HTERT RPE-1 (cell line): Measurements from ENCODE around the gene ANXA8.
"Not testable (repeated sequence)": the region's sequence is repeated elsewhere in the genome, so short reads cannot be mapped to it uniquely, and the experiment has no call there.

ENCODE experiments used
- in situ Hi-C: fragments of 300-500 bp; cut with MboI; formaldehyde crosslinking; loops from 4 replicates; pipeline ENCODE4 v1.14.3; 2020; ENCODE audit warnings: low sequenced_read_pairs

The ANXA8 gene

DNA sequence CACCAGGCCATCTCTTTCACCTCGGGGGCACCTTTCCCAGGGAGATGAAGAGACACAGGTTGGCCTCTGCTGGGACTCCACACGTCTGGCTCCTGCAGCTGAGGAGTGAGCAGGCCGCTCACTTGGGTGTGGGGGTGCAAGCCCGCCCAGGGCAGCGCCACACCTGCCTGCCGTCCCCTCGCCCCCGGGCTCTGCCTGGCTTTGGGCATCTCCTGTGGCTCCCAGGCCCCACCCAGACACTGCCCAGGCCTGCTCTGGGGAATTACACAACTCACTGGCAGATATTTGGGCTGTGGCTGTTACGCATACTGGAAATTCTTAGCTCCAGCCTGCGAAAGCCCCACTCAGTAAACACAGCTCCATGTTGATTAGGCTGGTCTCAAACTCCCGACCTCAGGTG is at the start of gene ANXA8:
TSS of gene ANXA8 (minus strand) at position 193 of the 400 bp plus-strand sequence. CDS start at position 11, 182 bp downstream.
- in situ Hi-C loops, result not testable (repeated sequence)

- in situ Hi-C loops, result not testable (repeated sequence)
These were observed 39.6 kb upstream of the ANXA8 start, which contains the start of gene AGAP9 for GRCh38 chr10:47523475-47523874. AGAP9 (minus strand) TSS chr10:47523638; CDS start chr10:47523526, 112 bp downstream.

GRCh38 chr10:47502313-47502712 is 18.4 kb upstream of the ANXA8 start:
- in situ Hi-C loops, result not testable (repeated sequence)

GRCh38 chr10:47494226-47494625 is 10.3 kb upstream of the ANXA8 start:
- in situ Hi-C loops, result not testable (repeated sequence)

DNA sequence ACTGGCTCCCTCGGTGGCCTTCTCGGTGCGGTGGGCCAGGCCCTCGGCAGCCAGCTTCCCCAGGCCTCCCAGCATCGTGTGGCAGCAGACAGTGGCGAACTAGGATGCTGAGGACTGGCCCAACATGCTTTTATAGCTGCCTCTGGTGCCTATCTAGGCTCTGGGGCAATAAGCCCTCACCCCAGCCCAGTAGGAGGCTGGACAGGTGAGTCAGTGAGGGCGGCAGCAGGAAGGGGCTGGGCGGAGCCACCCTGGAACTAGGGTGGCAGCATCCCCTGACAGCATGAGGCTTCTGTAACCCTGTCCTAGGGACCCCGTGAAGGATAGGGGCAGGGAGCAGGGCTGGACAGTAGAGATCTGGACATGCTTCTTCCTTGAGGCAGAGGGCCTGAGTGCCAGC is 7.7 kb upstream of the ANXA8 start, which contains the start of gene FAM25G:
TSS of gene FAM25G (minus strand) at position 101 of the 400 bp plus-strand sequence. CDS start at position 75, 26 bp downstream.
- in situ Hi-C loops, result not testable (repeated sequence)

DNA sequence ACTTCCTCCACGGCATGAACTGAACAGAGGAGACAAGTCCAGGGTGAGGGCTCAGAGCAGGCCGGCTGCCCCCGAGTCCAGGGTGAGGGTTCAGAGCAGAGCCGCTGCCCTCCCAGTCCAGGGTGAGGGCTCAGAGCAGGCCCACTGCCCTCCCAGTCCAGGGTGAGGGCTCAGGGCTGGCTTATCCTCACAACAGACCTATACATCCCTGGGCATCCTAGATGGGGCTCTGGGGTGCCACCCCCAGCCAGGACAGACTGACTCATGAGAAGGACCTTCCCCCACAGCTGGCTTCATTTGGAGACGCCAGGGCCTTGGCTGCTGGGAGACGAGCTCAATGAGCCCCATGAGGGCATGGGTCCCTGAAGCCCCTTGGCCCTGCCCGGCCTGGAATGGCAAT is 5.7 kb upstream of the ANXA8 start:
- in situ Hi-C loops, result not testable (repeated sequence)

GRCh38 chr10:47485943-47486342 is 2.0 kb upstream of the ANXA8 start:
- in situ Hi-C loops, result not testable (repeated sequence)

GRCh38 chr10:47484786-47485185 is 871 bp upstream of the ANXA8 start:
- in situ Hi-C loops, result not testable (repeated sequence)

DNA sequence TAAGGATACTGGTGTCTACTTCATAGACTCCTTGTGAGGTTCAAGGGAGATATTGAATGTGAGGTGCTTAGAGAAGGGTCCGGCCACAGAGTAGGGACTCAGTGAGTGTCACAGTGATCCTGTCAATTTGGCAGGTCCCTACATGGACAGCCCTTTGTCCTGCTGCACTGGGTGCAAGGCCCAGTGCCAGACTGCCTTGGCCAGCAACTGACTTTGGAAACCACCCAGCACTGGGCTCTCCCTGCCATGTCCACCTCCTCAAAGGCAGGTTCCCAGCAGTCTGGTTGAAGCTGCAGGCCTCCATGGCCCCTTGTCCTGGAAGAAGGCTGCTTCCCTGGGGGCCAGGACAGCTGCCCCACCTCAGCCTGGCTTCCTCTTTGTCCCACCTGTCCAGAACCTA is 1.5 kb downstream of the ANXA8 start:
- in situ Hi-C loops, result not testable (repeated sequence)

DNA sequence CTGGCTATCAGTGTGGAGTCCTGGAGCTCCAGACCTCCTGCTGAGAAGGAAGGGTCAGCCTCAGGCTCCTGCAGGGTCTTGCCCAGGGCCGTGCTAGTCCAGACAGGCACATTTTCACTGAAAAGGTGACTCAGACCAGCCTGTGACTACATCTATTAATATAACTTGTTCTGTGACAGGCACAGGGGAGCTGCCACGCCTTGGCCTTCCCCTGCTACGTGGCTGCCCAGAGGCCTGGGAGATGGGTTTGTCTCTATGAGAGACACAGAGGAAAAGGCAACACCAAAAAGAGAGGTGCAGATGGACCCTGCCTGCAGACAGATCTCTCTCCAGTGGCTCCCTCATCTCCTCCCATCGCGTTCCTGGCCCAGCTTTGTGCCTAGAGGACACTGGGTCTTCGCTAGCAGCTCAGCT is 2.1 kb downstream of the ANXA8 start:
- in situ Hi-C loops, result not testable (repeated sequence)

DNA sequence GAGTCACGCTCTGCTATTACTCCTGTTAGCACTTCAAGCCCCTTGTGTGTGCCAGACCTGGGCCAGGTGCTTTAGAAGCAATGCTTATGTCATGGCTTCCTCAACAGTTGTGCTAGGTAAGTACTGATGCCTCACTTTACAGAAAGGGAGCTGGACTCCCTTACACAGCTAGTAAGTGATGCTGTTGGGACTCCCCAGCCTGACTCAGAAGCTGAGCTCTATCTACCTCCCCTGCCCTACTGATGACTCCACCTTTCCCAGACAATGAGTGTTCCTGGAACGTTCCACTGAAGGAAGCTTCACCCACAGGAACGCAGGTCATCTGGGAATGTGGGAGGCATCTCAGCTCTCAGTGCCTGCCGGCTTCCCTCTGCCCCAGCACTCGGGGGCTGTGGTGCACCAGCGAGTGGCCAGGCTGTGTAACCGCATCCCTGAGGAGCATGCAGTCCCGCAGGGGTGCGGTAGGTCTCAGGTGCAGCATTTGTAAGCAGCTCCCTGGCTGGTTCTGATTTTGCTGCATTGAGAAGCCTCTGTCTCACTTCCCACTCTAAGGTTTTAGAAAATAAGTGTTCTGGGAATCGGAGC is 2.6 kb downstream of the ANXA8 start:
- in situ Hi-C loops, result not testable (repeated sequence)

DNA sequence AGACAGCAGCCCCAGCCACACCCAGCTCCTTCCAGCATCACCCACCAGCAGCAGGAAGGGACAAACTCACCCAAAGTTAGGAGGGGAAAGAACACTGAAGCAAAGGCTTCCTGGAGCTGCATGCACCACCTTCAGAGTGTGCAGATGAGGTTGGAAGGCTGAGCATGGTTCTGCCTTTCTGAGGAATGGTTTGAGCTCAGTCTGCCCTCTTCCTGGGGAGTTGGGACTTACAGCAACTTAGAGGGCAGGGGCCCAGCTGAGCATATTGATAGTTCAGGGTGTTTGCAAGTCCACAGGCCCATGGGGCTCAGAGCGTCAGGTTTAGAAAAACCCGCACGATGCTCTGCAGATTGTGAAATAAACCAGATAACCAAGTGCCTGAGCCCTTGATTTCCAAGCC is 3.8 kb downstream of the ANXA8 start:
- in situ Hi-C loops, result not testable (repeated sequence)

- in situ Hi-C loops, result not testable (repeated sequence)
These were observed 5.8 kb downstream of the ANXA8 start for GRCh38 chr10:47478114-47478513.

GRCh38 chr10:47477078-47477477 is 6.8 kb downstream of the ANXA8 start:
- in situ Hi-C loops, result not testable (repeated sequence)

- in situ Hi-C loops, result not testable (repeated sequence)
These were observed 8.8 kb downstream of the ANXA8 start for GRCh38 chr10:47475101-47475500.

GRCh38 chr10:47473516-47473915 is 10.4 kb downstream of the ANXA8 start:
- in situ Hi-C loops, result not testable (repeated sequence)

DNA sequence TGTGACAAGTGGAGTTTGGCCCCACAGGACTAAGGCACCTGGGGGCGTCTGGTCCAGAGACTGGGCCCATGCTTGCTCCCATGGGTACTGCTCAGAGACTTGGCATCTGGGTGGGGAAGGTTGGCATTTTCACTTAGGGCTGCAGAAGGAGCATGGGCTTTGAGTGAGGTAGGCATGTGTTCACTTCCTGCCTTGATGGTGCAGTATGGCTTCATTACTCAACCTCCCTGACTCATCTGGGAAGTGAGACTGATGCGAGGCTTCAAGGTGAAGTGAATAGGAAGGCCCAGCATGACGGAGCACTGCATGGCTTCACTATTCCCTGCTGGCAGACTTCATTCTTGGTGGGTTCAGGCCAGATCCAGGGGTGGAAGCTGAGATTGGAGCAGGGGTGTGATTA is 11.3 kb downstream of the ANXA8 start:
- in situ Hi-C loops, result not testable (repeated sequence)

DNA sequence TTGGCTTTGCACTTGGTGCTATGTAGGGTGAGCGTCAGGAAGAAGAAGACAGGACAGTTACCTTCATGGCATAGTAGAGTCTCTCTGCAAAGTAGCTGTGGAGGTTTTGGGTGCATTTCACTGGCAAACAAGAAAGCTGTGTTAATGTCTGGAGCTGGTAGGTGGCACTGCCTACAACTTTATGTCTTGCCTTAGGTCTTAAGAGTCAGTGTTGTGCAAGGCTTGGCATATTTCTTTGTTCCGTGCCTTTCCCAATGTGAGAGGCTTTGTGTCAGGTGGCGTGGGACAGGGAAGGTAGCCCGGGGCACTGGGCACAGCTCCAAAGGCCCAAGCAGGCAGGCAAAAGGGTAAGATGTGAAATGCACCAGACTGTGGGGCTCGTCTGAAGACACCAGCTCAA is 11.8 kb downstream of the ANXA8 start:
- in situ Hi-C loops, result not testable (repeated sequence)

GRCh38 chr10:47468731-47469528 is 15.0 kb downstream of the ANXA8 start:
- in situ Hi-C loops, result not testable (repeated sequence)

- in situ Hi-C loops, result not testable (repeated sequence)
These were observed 16.0 kb downstream of the ANXA8 start for GRCh38 chr10:47467957-47468356.

- in situ Hi-C loops, result not testable (repeated sequence)
These were observed 16.5 kb downstream of the ANXA8 start for GRCh38 chr10:47467458-47467857.
